Stimulated activated naive B cell treated with anti-CD40 and anti-IgM and Interleukin-4, amounts not matched to agents 10 μg/mL and 1 μg/mL and 100 μg/mL, for 72 hours (primary cell): ENCODE results near the gene PGAP1.
A peak's percentile ranks its signal among the peaks of the same experiment; 100 is the strongest.
"Not testable (repeated sequence)": the region's sequence is repeated elsewhere in the genome, so short reads cannot be mapped to it uniquely, and the experiment has no call there.

Experiments used
- ATAC-seq, 2 donors: fragments of 150-1000 bp; cut with Tn5 transposase; replicated peaks; 2 replicates each; pipeline ENCODE4 v1.10.0; 2021; ENCODE audit warnings: moderate library complexity in 1 of 2
- DNase-seq: peaks from one replicate; pipeline ENCODE4 v3.0.0; 2021
- H3K27ac Mint-ChIP-seq: one replicate; pipeline ENCODE4 v1.8.0; 2022; ENCODE audit warnings: mild to moderate bottlenecking, mixed read lengths
- H3K27me3 Mint-ChIP-seq, 2 donors: one replicate each; pipeline ENCODE4 v1.8.0; 2022; ENCODE audit warnings: mixed read lengths in 2 of 2
- H3K36me3 Mint-ChIP-seq, 2 donors: one replicate each; pipeline ENCODE4 v1.8.0; 2022; ENCODE audit warnings: mixed read lengths in 2 of 2, mild to moderate bottlenecking in 1 of 2
- H3K4me1 Mint-ChIP-seq, 2 donors: one replicate each; pipeline ENCODE4 v1.8.0; 2022; ENCODE audit warnings: mixed read lengths in 2 of 2, mild to moderate bottlenecking in 1 of 2
- H3K4me3 Mint-ChIP-seq, 2 donors: one replicate each; pipeline ENCODE4 v1.8.0; 2022; ENCODE audit warnings: mild to moderate bottlenecking in 2 of 2, mixed read lengths in 2 of 2, moderate library complexity in 1 of 2
- H3K9me3 Mint-ChIP-seq, 2 donors: one replicate each; pipeline ENCODE4 v1.8.0; 2022; ENCODE audit warnings: mixed read lengths in 2 of 2, mild to moderate bottlenecking in 1 of 2

Gene PGAP1

DNA sequence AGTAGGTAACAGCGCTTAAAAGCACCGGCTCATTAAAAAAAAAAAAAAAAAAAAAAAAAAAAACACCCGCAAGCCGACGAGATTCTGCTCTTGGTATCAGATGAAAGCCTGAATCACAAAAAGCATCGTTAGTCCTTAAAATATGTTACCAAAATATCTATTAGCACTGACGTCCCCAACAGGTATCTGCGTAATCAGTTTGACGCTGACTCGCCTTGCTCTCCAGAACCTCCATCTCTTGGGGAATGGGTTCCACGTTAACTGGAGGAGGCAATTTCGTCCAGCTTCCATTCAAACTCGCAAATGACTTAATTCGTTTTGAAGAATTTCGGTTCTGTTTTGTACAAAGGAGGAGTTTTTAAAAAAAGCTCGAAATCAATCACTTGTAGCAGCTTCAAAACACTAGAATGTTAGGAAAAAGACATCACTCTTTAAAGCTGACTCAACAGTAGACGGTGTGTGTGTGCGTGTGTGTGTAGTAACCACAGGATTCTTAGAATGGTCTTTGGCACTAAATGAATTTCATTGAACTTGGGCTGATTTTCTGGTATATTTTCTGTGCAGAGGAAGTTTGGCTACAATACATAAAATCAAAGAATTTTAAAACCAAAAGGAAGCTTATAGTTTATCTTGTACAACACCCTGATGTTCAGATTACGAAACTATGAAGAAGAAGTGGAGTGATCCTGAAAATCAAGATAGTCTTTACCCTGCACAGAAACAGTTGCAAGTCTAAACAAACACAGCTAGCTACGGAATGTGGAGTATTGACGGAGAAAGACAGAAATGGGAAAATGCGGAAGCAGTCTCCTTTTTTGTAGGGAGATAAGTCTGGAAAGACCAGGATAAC, 1.1 kb upstream of the PGAP1 start:
- Mint-ChIP-seq H3K4me1 (peaks cover 8 to 26% of the 10 kb centered on the region in 2 donors), H3K36me3 (no peaks in the 10 kb centered on the region), H3K4me3 (peak overlapping the region; percentile 88 to 91), H3K27ac (peak overlapping the region; percentile 93), H3K27me3 (no peaks in the 10 kb centered on the region), H3K9me3 (no peaks in the 10 kb centered on the region)
- DNase-seq (peak; percentile 13), ATAC-seq (peak; percentile 15 to 20)

DNA sequence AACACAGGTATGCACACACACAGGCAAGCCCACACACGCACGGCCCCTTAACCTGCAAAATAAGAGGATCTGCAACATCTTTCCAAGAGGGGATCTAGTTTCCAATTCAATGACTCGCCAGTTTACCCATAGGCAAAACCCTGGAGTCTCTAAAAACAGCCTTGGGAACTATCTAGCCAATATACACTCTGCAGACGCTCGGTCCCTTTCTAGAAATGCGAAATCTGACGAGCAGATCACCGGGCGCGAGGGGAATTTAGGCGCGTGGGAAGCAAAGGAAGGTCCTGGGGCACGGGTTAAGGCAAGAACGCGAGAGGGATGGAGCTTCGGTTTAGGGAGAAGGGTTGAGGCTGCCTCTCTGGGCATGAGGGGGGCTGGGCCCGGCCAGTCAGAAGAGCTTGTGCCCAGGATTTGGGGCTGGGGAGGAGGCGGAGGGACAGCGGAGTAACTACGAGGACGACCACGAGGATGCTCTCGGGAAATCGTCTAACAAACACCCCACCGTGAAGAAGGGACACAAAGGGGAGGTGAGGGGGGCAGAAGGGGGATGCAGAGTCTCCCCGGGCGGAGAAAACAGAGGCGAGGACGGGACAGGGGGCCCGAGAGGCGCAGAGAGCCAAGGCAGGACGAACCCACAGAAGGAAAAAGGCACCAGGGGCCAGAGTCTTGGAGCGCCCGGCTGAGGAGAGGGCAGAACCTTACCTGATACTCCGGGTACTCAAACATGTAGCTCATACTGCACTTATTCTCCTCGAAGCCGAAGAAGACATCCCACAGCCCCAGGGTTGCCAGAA, 542 bp downstream of the PGAP1 start:
- H3K27me3 Mint-ChIP-seq, result no peaks in the 10 kb centered on the region
- DNase-seq, result peak; percentile 5

DNA sequence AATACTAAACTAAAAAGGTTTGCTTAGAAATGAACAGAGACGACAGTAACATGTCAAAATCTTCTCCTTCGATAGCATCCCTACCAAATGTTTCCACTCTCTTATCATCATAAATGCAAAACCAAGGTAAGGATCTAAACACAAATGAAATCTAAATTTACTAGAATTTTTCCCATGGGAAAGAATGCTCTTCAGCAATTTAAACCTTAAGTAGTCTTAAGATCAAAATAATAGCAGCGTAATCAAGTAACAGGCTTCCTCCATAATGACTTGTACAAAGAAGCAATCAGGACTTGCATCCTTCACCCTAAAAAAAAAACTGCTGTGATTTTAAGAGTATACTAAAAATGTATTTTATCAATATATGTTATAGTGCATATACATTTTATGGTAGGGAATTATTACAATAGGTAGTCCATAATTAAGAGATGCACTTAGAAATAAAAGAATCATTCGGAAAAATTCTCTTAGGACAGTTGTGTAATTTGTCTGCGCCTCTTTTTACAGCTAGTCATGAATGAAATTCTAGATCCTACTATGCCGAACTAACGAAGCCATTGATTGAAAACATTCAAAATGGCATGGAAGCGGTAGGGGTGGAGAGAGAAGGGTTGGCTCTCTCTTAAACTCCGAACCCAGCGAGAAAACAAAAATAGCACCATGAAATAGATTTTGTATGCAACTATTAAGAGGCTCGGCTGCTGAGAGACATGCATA, 1.3 kb downstream of the PGAP1 start:
- no peaks in the 10 kb centered on the region for H3K27me3 Mint-ChIP-seq
- no peak for ATAC-seq
- peak overlapping the region; percentile 88 to 91 for H3K4me3 Mint-ChIP-seq
- H3K4me1 Mint-ChIP-seq, result peaks cover 8 to 26% of the 10 kb centered on the region in 2 donors
- no peak overlapping the region for H3K27ac Mint-ChIP-seq
- no peak for DNase-seq
- no peaks in the 10 kb centered on the region for H3K36me3 Mint-ChIP-seq
- H3K9me3 Mint-ChIP-seq, result no peaks in the 10 kb centered on the region

More for the DNA sequence above, 542 bp downstream of the PGAP1 start:
- Mint-ChIP-seq H3K4me3 (peak overlapping the region; percentile 88 to 91), H3K36me3 (no peaks in the 10 kb centered on the region), H3K27ac (peak overlapping the region; percentile 77), H3K4me1 (peaks cover 8 to 26% of the 10 kb centered on the region in 2 donors), H3K9me3 (no peaks in the 10 kb centered on the region)
- peak; percentile 11 to 25 for ATAC-seq

DNA sequence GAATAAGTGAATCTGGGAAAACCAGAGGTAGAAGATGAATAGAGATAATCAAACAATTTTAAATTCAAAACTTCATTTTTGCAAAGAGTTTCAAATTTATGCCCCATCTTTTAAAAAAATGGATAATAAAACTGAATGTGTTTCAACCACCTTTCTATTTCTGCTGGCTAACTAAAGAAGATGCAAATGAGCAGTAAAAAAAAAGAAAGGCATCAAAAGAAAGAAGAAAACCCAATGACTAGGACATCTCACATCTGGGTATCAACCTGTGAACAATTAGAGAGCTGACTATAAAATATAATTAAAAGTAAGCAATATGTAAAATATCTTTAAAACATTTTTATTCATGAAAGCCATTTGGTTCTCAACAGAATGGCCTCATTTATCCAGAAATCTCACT, 2.5 kb downstream of the PGAP1 start:
- no peak overlapping the region for H3K27ac Mint-ChIP-seq
- H3K27me3 Mint-ChIP-seq, result no peaks in the 10 kb centered on the region
- no peaks in the 10 kb centered on the region for H3K9me3 Mint-ChIP-seq
- DNase-seq (no peak), ATAC-seq (no peak)
- H3K4me1 Mint-ChIP-seq, result peaks cover 8 to 26% of the 10 kb centered on the region in 2 donors
- H3K36me3 Mint-ChIP-seq, result peaks cover 0 to 5% of the 10 kb centered on the region in 2 donors
- no peak overlapping the region for H3K4me3 Mint-ChIP-seq

DNA sequence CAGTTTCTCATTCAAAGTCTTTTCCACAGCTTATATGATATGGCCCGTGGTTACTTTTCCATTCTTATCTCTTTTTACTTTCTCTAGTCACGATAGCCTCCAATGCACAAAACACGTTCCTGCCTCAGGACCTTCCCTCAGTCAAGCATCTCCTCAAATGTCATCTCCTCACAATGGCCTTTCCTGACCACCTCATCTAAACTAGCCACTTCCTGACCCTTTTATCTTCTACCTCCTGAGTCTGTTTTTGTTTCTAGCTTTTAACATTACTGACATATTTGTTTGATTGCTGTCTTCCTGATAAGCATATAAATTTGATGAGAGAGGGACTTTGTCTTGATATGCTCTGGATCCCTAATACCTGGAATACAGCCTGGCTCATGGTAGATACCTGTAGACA, 7.6 kb downstream of the PGAP1 start:
- DNase-seq, result no peak
- no peak overlapping the region for H3K4me3 Mint-ChIP-seq
- H3K27ac Mint-ChIP-seq, result no peak overlapping the region
- H3K9me3 Mint-ChIP-seq, result peaks cover 0 to 4% of the 10 kb centered on the region in 2 donors
- peaks cover 10 to 13% of the 10 kb centered on the region in 2 donors for H3K4me1 Mint-ChIP-seq
- ATAC-seq, result no peak
- no peaks in the 10 kb centered on the region for H3K27me3 Mint-ChIP-seq
- peaks cover 7 to 21% of the 10 kb centered on the region in 2 donors for H3K36me3 Mint-ChIP-seq

DNA sequence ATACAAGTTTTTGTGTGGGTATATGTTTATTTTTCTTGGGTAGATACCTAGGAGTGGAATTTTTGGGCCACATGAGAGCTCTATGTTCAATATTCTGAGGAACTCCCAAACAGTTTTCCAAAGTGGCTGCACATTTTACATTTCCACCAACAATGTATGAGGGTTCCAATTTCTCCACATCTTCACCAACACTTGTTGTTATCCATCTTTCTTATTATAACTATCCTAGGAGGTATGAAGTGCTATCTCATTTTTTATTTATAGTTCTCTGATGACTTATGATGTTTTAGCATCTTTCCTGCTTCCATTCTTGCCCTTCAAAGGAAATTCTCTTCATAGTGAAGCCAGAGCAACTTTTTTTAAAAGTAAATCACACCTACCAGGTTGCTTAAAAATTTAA, 8.7 kb downstream of the PGAP1 start:
- no peak overlapping the region for H3K27ac Mint-ChIP-seq
- H3K9me3 Mint-ChIP-seq, result peaks cover 0 to 4% of the 10 kb centered on the region in 2 donors
- peaks cover 10 to 13% of the 10 kb centered on the region in 2 donors for H3K4me1 Mint-ChIP-seq
- H3K36me3 Mint-ChIP-seq, result peaks cover 7 to 21% of the 10 kb centered on the region in 2 donors
- no peak overlapping the region for H3K4me3 Mint-ChIP-seq
- ATAC-seq, result no peak
- no peak for DNase-seq
- H3K27me3 Mint-ChIP-seq, result no peaks in the 10 kb centered on the region

DNA sequence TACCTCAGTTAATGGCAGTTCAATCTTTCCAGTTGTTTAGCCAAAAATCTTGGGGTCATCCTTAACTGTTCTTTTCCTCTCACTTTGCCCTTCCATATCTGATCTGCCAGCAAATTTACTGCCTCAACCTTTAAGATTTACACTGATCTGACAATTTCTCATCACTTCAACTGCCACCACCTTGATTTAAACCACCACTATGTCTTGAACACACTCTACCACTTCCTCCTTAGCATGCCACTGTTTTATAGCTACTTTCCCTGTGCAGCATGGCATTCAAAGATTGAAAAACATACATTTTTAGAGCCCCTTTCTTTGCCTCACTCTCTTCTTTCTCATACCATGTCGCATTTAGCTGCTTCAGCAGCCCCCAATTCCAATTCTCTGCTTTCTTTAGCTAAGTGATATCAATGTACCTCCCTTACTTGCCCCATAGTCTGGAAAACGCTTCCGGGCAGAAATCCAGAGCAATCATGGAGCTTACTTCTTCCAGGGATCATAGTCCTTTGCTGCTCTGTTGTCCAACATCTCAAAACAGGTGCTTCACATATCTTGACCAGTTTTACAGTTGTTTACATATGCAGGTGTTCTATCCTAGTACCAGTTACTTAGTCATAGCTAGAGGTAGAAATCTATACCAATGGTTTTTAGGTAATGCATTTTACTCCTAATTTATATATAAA, 10.9 kb downstream of the PGAP1 start:
- peaks cover 10 to 13% of the 10 kb centered on the region in 2 donors for H3K4me1 Mint-ChIP-seq
- H3K9me3 Mint-ChIP-seq, result peaks cover 0 to 4% of the 10 kb centered on the region in 2 donors
- no peak for ATAC-seq
- H3K36me3 Mint-ChIP-seq, result peaks cover 7 to 21% of the 10 kb centered on the region in 2 donors
- no peak for DNase-seq
- H3K4me3 Mint-ChIP-seq, result no peak overlapping the region
- H3K27me3 Mint-ChIP-seq, result no peaks in the 10 kb centered on the region
- no peak overlapping the region for H3K27ac Mint-ChIP-seq

DNA sequence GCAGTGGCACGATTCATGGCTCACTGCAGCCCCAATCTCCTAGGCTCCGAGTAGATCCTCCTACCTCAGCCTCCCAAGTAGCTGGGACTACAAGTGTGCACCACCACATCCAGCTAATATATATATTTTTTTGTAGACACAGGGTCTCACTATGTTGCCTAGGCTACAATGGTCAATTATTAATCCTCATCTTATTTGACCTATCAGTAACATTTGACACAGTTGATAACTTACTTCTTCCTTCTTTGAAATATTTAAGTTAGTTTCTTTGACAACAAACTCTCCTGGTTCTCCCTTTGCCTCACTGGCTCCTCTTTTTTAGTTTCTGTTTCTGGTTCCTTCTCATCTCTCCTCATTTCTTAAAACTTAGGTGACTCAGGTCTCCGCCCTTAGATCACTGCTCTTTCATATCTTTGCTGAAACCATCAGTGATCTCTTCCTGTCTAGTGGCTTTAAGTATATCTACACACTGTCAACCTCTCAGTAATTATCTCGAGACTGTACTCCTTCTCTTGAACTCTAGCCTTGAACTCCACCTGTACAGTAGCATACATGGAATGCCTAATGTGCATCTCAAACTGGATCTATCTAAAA, 11.5 kb downstream of the PGAP1 start:
- Mint-ChIP-seq H3K4me3 (no peak overlapping the region), H3K9me3 (peaks cover 0 to 4% of the 10 kb centered on the region in 2 donors), H3K27me3 (no peaks in the 10 kb centered on the region), H3K4me1 (peaks cover 10 to 13% of the 10 kb centered on the region in 2 donors), H3K27ac (no peak overlapping the region), H3K36me3 (peaks cover 7 to 21% of the 10 kb centered on the region in 2 donors)
- ATAC-seq (peak; percentile 69 to 78), DNase-seq (no peak)

DNA sequence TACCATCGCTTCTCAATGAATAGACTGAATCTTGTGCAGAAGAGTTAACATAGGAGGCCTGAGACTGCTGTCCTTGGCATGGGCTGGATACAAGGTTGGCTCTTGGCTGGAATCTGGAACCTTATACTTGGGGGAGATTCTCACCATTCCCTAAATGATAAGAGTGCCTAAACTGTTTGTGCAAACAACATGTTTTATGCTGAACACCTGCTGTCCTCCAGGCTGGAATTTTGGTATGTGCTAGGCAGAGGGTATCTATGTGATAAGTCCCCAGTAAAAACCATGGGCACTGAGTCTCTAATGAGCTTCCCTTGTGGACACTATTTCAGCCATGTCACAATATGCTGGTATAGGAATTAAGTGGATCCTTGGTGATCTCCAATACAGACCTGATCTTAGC, 12.8 kb downstream of the PGAP1 start:
- Mint-ChIP-seq H3K4me1 (peaks cover 10 to 13% of the 10 kb centered on the region in 2 donors), H3K9me3 (peaks cover 0 to 4% of the 10 kb centered on the region in 2 donors), H3K36me3 (peaks cover 7 to 12% of the 10 kb centered on the region in 2 donors), H3K27me3 (no peaks in the 10 kb centered on the region), H3K27ac (no peak overlapping the region), H3K4me3 (no peak overlapping the region)
- DNase-seq, result no peak
- no peak for ATAC-seq

DNA sequence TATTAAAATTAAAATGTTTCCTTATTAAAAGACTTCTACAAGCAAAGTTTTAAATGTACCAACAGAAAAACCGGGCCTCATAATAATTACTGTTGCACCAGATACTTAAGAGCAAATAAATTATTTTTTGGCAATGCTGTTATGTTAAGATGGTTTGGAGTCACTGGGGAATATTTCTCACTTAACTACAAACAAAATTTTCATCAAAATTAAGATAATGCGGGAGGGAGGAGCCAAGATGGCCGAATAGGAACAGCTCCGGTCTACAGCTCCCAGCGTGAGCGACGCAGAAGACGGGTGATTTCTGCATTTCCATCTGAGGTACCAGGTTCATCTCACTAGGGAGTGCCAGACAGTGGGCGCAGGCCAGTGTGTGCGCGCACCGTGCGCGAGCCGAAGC, 21.1 kb downstream of the PGAP1 start:
- not testable (repeated sequence) for H3K27me3 Mint-ChIP-seq, DNase-seq, H3K27ac Mint-ChIP-seq, H3K4me3 Mint-ChIP-seq, H3K9me3 Mint-ChIP-seq, ATAC-seq, H3K36me3 Mint-ChIP-seq, H3K4me1 Mint-ChIP-seq

DNA sequence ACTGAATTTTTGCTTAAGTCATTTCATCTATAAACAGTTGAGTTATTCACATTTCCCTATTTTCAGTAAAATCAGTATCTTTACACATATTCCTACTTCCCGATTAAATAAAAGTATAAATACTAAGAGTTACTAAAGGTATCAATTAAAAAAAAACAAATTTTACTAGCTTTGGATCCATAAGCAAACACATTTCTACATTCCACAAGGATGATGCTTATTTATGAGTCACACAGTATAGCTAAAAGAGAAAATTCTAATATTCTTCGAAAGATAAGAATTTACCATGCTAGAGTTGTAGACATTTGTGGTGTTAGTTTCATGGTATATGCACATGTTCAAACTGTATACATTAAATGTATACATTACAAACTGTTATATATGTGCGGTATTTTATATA, 23.7 kb downstream of the PGAP1 start:
- H3K4me1 Mint-ChIP-seq, result no peaks in the 10 kb centered on the region
- H3K27me3 Mint-ChIP-seq, result no peaks in the 10 kb centered on the region
- no peaks in the 10 kb centered on the region for H3K36me3 Mint-ChIP-seq
- ATAC-seq (no peak), DNase-seq (no peak)
- H3K9me3 Mint-ChIP-seq, result no peaks in the 10 kb centered on the region
- no peak overlapping the region for H3K27ac Mint-ChIP-seq
- no peak overlapping the region for H3K4me3 Mint-ChIP-seq

DNA sequence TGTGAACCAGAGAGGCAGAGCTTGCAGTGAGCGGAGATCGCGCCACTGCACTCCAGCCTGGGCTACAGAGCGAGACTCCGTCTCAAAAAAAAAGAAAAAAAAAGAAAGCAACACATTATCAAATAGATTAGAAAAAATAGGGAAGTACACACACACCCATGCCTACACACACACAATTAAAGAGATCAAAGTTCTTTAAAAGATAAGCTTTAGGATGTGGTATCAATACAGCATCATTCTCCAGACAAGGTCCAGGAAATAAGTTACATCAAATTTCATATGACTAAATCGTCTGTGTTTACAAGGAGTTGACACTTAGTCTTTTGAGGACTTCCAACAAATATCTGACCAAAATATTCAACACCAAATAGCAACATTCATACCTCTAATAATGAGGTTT, 25.7 kb downstream of the PGAP1 start:
- H3K27ac Mint-ChIP-seq, result no peak overlapping the region
- H3K9me3 Mint-ChIP-seq, result no peaks in the 10 kb centered on the region
- no peak overlapping the region for H3K4me3 Mint-ChIP-seq
- no peaks in the 10 kb centered on the region for H3K4me1 Mint-ChIP-seq
- ATAC-seq, result no peak
- no peak for DNase-seq
- no peaks in the 10 kb centered on the region for H3K27me3 Mint-ChIP-seq
- no peaks in the 10 kb centered on the region for H3K36me3 Mint-ChIP-seq

DNA sequence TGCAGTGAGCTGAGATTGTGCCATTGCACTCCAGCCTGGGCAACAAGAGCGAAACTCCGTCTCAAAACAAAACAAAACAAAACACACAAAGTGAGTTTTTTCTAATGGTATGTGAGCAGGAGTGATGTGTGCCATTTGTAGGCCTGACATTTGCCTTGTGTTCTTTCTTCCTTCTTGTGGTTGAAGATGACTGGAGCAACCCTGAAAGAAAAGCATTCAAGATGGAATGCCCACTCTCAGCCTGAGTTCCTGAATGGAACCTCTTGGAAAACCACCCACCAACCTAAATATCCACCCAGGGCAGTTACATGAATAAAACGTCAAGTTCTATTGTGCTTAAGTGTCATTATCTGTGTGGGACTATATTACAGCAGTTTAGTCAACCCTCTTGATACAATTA, 26.5 kb downstream of the PGAP1 start:
- Mint-ChIP-seq H3K27ac (no peak overlapping the region), H3K4me3 (no peak overlapping the region), H3K27me3 (no peaks in the 10 kb centered on the region), H3K4me1 (no peaks in the 10 kb centered on the region), H3K36me3 (no peaks in the 10 kb centered on the region), H3K9me3 (no peaks in the 10 kb centered on the region)
- ATAC-seq (no peak), DNase-seq (no peak)
